Prostate gland (tissue), 2 donors: ENCODE results near the gene SHISAL2A. TPM values are rescaled to one million over a fixed set of nuclear protein-coding genes. Genes with fewer than 3 reads are reported as not detected.

Experiments used
- DNase-seq: peaks from one replicate; pipeline ENCODE4 v3.0.0-alpha.2; 2019; ENCODE audit warnings: low spot score
- H3K27ac ChIP-seq, 2 donors: fragments of 200-600 bp; sonication (generic); 2 replicates each; pipeline ENCODE4 v1.5.1; 2017 to 2019
- H3K27me3 ChIP-seq: fragments of 200-600 bp; sonication (generic); replicated peaks from 2 replicates; pipeline ENCODE4 v1.5.1; 2019; ENCODE audit not compliant: insufficient read depth
- H3K36me3 ChIP-seq, 2 donors: fragments of 200-600 bp; sonication (generic); 1 replicate in 1 of 2; 2 replicates in 1 of 2; pipeline versions ENCODE4 v1.5.1 to v1.8.1; 2017 to 2019
- H3K4me1 ChIP-seq: fragments of 200-600 bp; sonication (generic); replicated peaks from 2 replicates; pipeline ENCODE4 v1.5.1; 2019
- H3K4me3 ChIP-seq, 2 donors: fragments of 200-600 bp; sonication (generic); 2 replicates each; pipeline ENCODE4 v1.5.1; 2017 to 2019
- H3K9me3 ChIP-seq: fragments of 200-600 bp; sonication (generic); 2 replicates; pipeline ENCODE4 v1.5.1; 2017
- POLR2A ChIP-seq: fragments of 450-650 bp; IDR thresholded peaks from one replicate; pipeline ENCODE4 v1.6.1; 2016; ENCODE audit warnings: antibody characterized with exemption, mild to moderate bottlenecking
- POLR2AphosphoS5 ChIP-seq: sonication (generic); formaldehyde crosslinking; IDR thresholded peaks from one replicate; pipeline ENCODE4 v1.6.1; 2017; ENCODE audit warnings: antibody characterized with exemption
- WGBS: methylation state at CpG from one replicate; pipeline ENCODE4 v1.1.5; 2018; 5-methylcytosine and 5-hydroxymethylcytosine counted together
- intact Hi-C: fragments of 100-400 bp; cut with DNase I; formaldehyde crosslinking; loops from one replicate; pipeline ENCODE4 v1.14.2; 2022
- total RNA-seq, 2 donors: library from RNA; depleted of rRNA; stranded (reverse); fragments of >200 nt; gene quantifications; one replicate each; pipeline ENCODE4 v1.1.0, GENCODE V29; 2016
- TF ChIP-seq, protein P1 (sequence below), 4 experiments: fragments of 200-600 bp in 2 of 4; fragments of 450-650 bp in 2 of 4; sonication (generic) in 2 of 4; IDR thresholded peaks; 1 replicate in 3 of 4; 2 replicates in 1 of 4; pipeline ENCODE4 v1.5.1; 2016 to 2019; ENCODE audit warnings: antibody characterized with exemption in 4 of 4, mild to moderate bottlenecking in 2 of 4, moderate library complexity in 2 of 4

Gene SHISAL2A
- total RNA-seq, 2 donors from 2014 or later, result 1.0 to 2.6 TPM

DNA sequence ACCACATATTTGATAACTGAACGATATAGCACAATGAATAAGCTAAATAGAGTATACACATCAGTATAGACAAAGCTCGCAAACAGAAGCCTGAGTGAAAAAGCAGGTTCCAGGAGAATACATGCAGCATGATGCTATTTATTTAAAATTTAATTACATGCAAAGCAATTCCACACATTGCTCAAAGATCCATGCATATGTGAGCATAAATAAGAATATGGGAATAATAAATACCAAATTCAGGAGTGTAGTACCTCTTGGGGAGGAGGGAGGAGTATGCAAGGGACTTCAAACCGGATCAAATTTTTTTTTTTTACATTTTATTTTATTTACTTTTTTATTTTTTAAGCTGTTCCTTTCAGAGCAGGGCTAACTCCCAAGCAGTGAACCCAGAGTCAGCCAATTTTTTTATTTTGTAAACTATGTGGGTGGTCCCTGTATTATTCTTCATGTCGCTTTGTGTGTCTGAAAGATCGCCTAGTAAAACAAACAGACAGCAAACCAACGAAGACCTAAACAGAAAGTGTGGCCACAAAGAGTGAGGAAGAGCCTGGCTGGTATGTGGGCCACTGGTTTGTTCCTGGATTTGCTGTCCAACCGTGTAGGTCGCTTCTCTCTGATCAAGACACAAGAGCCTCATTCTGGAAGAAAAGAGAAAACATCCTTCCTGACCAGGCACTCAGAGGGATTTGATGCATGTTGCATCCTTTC lies 4.2 kb upstream of the SHISAL2A start:
- Histone ChIP-seq H3K27ac (no peak overlapping the region), H3K27me3 (peaks cover 4% of the 10 kb centered on the region), H3K4me1 (no peaks in the 10 kb centered on the region), H3K36me3 (no peaks in the 10 kb centered on the region), H3K9me3 (no peaks in the 10 kb centered on the region), H3K4me3 (no peak overlapping the region)
- intact Hi-C loops, result no loop called here
- no peak for DNase-seq
- TF ChIP-seq, protein P1, sequence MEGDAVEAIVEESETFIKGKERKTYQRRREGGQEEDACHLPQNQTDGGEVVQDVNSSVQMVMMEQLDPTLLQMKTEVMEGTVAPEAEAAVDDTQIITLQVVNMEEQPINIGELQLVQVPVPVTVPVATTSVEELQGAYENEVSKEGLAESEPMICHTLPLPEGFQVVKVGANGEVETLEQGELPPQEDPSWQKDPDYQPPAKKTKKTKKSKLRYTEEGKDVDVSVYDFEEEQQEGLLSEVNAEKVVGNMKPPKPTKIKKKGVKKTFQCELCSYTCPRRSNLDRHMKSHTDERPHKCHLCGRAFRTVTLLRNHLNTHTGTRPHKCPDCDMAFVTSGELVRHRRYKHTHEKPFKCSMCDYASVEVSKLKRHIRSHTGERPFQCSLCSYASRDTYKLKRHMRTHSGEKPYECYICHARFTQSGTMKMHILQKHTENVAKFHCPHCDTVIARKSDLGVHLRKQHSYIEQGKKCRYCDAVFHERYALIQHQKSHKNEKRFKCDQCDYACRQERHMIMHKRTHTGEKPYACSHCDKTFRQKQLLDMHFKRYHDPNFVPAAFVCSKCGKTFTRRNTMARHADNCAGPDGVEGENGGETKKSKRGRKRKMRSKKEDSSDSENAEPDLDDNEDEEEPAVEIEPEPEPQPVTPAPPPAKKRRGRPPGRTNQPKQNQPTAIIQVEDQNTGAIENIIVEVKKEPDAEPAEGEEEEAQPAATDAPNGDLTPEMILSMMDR (IDR thresholded peaks at IDR 0.05), result no peak
- TF ChIP-seq POLR2A (no peak), POLR2AphosphoS5 (no peak)
- WGBS, result 34% methylated on average over 8 of the region's 8 CpGs

DNA sequence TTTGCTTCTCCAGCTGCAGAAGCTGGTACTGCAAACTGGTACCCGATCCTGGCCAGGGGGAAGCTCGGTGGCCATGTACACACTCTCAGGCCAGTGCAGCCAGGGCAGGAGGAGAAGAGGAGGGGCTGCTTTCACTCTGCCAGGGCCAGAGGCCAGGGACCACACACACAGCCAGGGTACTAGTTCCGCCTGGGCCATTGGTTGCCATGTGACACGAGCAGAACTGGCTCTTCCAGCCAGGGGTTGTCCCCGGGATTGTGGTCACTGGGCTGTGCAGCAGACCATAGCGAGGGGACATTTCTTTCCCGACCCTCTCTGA lies 3.7 kb upstream of the SHISAL2A start:
- no peaks in the 10 kb centered on the region for H3K4me1 ChIP-seq
- WGBS, result 16% methylated on average over 7 of the region's 7 CpGs
- peaks cover 4% of the 10 kb centered on the region for H3K27me3 ChIP-seq
- no peaks in the 10 kb centered on the region for H3K36me3 ChIP-seq
- DNase-seq, result no peak
- H3K9me3 ChIP-seq, result no peaks in the 10 kb centered on the region
- intact Hi-C loops, result no loop called here
- no peak overlapping the region for H3K4me3 ChIP-seq
- no peak overlapping the region for H3K27ac ChIP-seq
- no peak for TF ChIP-seq POLR2AphosphoS5

DNA sequence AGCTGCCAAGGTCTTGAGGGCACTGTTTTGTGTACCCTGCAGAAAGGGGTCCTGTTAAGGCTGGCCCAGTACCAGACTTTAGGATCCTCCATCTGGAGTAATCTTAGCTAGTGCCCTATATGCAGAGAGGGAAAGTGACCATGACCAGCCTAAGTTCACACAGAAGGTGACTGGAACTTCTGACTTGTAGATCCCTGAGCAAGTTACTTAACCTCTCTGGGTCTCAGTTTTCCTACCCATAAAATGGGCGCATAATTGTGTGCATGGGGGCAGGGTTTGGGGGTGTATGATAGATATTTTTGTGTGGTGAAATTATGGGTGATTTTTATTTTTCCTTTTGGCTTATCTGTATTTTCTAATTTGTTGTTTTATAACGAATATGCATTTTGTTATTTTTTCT lies 3.3 kb upstream of the SHISAL2A start:
- Histone ChIP-seq H3K9me3 (no peaks in the 10 kb centered on the region), H3K27ac (no peak overlapping the region), H3K4me1 (no peaks in the 10 kb centered on the region), H3K36me3 (no peaks in the 10 kb centered on the region), H3K4me3 (no peak overlapping the region), H3K27me3 (peaks cover 4% of the 10 kb centered on the region)
- DNase-seq, result no peak
- WGBS, result 87% methylated on average over 2 of the region's 2 CpGs
- intact Hi-C loops, result no loop called here
- no peak for TF ChIP-seq POLR2A
- TF ChIP-seq POLR2AphosphoS5, result no peak
- TF ChIP-seq, protein P1 (IDR thresholded peaks at IDR 0.05), result no peak

DNA sequence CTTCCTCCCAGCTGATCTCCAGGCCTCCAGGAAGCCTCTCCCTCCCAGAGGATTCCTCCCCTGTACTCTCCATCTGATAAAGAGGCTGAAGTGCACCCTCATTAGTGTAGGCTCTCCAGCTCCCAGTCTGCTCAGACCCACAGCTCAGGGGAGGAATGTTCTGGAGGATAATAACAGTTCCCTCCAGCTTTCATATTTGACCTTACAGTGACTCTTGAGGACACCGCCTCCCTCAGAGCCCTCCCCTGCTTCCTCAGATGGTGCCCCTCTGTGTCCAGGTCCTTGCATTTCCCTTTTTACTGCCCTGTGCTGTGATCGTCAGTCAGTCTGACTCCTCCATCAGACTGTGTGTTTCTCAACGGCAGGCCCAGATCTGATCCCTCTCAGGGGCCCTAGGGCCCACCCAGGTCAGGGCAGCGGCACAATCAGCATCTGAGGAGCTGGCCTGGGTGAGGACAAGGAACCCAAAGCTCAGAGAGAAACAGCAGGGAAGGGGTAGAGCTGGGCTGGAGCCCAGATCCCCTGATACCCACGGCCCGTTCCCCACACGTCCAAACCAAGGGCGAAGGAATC lies 1.1 kb upstream of the SHISAL2A start:
- Histone ChIP-seq H3K4me3 (no peak overlapping the region), H3K27ac (no peak overlapping the region), H3K36me3 (no peaks in the 10 kb centered on the region), H3K9me3 (no peaks in the 10 kb centered on the region), H3K27me3 (peaks cover 4% of the 10 kb centered on the region), H3K4me1 (no peaks in the 10 kb centered on the region)
- WGBS, result 77% methylated on average over 8 of the region's 8 CpGs
- TF ChIP-seq POLR2AphosphoS5, result no peak
- TF ChIP-seq POLR2A, result no peak
- TF ChIP-seq, protein P1 (IDR thresholded peaks at IDR 0.05), result no peak
- intact Hi-C loops, result no loop called here
- no peak for DNase-seq

GRCh38 chr1:52633291-52633754 lies 355 bp downstream of the SHISAL2A start:
- H3K9me3 ChIP-seq, result no peaks in the 10 kb centered on the region
- intact Hi-C loops, result no loop called here
- no peaks in the 10 kb centered on the region for H3K36me3 ChIP-seq
- no peak overlapping the region for H3K27ac ChIP-seq
- H3K27me3 ChIP-seq, result peaks cover 4% of the 10 kb centered on the region
- TF ChIP-seq, protein P1 (IDR thresholded peaks at IDR 0.05), result no peak
- TF ChIP-seq POLR2AphosphoS5, result no peak
- no peak for TF ChIP-seq POLR2A
- no peak for DNase-seq
- 10% methylated on average over 21 of the region's 52 CpGs for WGBS
- peak overlapping the region; percentile 25 to 36 for H3K4me3 ChIP-seq
- no peaks in the 10 kb centered on the region for H3K4me1 ChIP-seq
